ENCODE measurements around the gene NHLRC2.
"Not testable (repeated sequence)": the region's sequence is repeated elsewhere in the genome, so short reads cannot be mapped to it uniquely, and the experiment has no call there.

NHLRC2 gene

DNA sequence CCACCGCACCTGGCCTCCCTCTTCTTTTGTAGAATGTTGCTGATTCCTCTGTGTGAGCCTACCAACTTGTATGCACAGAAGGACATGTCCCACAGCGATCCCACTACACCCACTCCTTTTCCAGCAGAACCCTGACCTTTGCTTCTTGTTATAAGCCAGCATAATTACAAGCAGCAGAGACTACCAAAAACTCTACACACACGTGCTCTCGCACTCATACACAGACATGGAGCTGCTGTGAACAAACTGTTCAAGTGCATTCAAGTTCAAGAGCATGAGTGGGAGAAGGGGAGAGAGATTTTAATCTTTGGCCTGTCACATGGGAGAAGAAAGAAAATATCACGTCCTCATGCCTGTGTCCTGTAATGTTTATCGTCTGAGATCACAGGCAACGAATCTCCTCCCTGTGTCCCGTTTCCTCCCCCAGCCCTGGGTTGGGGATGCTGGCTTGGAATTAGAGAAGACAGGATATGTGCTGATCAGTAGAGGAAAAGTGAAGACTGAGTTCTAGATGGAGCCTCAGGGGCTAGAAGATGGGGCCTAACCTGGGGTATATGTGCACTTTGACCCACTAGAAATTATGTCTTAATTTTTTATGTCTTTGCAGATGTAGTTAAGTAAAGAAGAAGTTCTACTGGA is 79.6 kb downstream of the NHLRC2 start:
- TF ChIP-seq CTCF (conservative IDR thresholded peaks at IDR 0.05; ENCODE audit: low read depth, low read length): no peak
- H3K4me3 ChIP-seq (ENCODE audit: low read length): no peak overlapping the region
- no peak for DNase-seq (ENCODE audit: low read depth)

DNA sequence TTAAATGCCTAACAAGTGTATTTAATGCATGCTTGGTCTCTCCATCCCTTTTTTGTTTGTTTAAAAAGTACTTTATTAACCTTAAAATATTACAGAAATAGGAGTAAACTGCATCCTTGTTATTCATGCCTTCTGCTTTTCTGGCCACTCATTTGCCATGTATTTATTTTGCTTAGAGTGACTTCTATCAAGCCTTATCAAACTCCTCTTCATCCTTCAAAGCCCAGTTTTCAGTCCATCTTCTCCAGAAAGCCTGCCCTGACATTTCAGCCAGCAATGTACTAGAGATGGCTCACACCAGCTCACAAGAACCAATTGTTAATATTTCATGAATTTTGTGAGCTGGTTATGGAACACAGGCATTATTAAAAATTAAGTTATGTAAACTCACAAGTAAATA is 82.8 kb downstream of the NHLRC2 start:
- no peak overlapping the region for H3K4me3 ChIP-seq (ENCODE audit: low read length)
- TF ChIP-seq CTCF (conservative IDR thresholded peaks at IDR 0.05; ENCODE audit: low read depth, low read length): no peak

GRCh38 chr10:113937756-113938155 is 83.3 kb downstream of the NHLRC2 start:
- H3K4me3 ChIP-seq (ENCODE audit: low read length): no peak overlapping the region

More for the DNA sequence above, 82.8 kb downstream of the NHLRC2 start:
- no peak for DNase-seq (ENCODE audit: low read depth)

GRCh38 chr10:113939212-113939860 is 84.9 kb downstream of the NHLRC2 start:
- TF ChIP-seq CTCF (conservative IDR thresholded peaks at IDR 0.05; ENCODE audit: low read depth, low read length): no peak
- no peak for DNase-seq (ENCODE audit: low read depth)
- no peak overlapping the region for H3K4me3 ChIP-seq (ENCODE audit: low read length)

More at GRCh38 chr10:113937756-113938155, 83.3 kb downstream of the NHLRC2 start:
- TF ChIP-seq CTCF (conservative IDR thresholded peaks at IDR 0.05; ENCODE audit: low read depth, low read length): no peak
- DNase-seq (ENCODE audit: low read depth): no peak

- DNase-seq (ENCODE audit: low read depth): no peak
- TF ChIP-seq CTCF (conservative IDR thresholded peaks at IDR 0.05; ENCODE audit: low read depth, low read length): no peak
- H3K4me3 ChIP-seq (ENCODE audit: low read length): no peak overlapping the region
These were observed 86.7 kb downstream of the NHLRC2 start for GRCh38 chr10:113941140-113941539.

DNA sequence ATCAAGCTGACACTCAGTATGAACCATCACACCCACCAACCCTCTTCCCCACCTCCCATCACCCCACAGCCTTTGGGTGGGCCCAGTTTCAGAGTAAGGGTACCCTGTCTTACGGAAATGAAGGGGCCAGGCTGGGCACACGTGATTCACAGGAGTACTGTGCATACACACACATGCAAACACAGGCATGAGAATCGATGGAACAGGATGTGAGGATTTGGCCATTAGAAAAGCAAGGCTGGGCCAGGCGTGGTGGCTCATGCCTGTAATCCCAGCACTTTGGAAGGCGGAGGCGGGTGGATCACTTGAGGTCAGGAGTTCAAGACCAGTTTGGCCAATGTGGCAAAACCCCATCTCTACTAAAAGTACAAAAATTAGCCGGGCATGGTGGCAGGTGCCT is 88.7 kb downstream of the NHLRC2 start:
- H3K4me3 ChIP-seq (ENCODE audit: low read length); DNase-seq (ENCODE audit: low read depth): not testable (repeated sequence)

DNA sequence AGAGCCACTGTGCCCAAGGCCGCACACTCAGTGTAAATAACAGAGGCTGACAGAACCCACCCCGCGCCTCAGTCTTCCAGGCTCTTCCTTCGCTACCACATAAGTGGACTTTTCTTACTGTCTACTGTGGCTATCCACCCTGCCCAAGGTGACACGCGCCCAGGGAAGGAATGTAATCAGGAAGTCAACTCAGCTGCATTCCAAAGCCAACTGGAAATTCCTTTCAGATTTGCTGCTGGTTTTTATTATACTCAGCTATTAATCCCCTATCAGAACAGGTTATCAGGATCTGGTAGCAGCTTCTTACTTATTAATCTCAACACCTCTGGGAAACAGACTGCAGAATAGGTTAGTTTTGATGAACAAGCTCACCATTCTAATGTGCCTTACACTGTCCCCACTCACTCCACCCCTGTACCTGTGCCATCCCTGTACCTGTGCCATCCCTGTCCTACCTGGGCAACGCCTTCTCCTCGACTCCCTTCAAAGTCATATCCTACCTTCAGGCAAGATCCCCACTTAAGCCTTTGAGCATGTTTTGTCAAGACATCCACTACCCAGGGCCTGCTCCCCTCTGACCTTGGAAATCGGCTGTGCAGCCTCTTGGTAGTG is 90.7 kb downstream of the NHLRC2 start:
- TF ChIP-seq CTCF (conservative IDR thresholded peaks at IDR 0.05; ENCODE audit: low read depth, low read length): no peak
- no peak overlapping the region for H3K4me3 ChIP-seq (ENCODE audit: low read length)
- DNase-seq (ENCODE audit: low read depth): peak; percentile 62

All from retinal pigment epithelial cell (primary cell).